SU-DHL-6 (cell line): ENCODE measurements around the gene ZNF805.

ENCODE experiments used
- H2AFZ ChIP-seq: fragments of 200-600 bp; sonication (generic); 2 replicates; pipeline ENCODE4 v1.6.1; 2014; ENCODE audit warnings: low read depth, mild to moderate bottlenecking, moderate library complexity, mixed read lengths, antibody characterized with exemption, low read length; ENCODE audit not compliant: severe bottlenecking
- H3F3A ChIP-seq: fragments of 200-600 bp; shearing (Covaris generic); 2 replicates; pipeline ENCODE4 v1.6.0; 2016; ENCODE audit warnings: antibody characterized with exemption, mild to moderate bottlenecking; ENCODE audit not compliant: insufficient read depth
- H3K27ac ChIP-seq: fragments of 200-600 bp; sonication (generic); 2 replicates; pipeline ENCODE4 v1.5.1; 2016; ENCODE audit warnings: low read depth, mild to moderate bottlenecking, low read length, moderate library complexity, mixed read lengths
- H3K27me3 ChIP-seq: fragments of 200-600 bp; sonication (generic), shearing (Covaris generic); 2 replicates; pipeline ENCODE4 v1.6.0; 2014; ENCODE audit warnings: mild to moderate bottlenecking, low read length
- H3K36me3 ChIP-seq: fragments of 200-600 bp; sonication (generic); 2 replicates; pipeline ENCODE4 v1.6.1; 2014; ENCODE audit warnings: mild to moderate bottlenecking, low read length, mixed read lengths
- H3K4me2 ChIP-seq: fragments of 300-600, 200-600 bp; shearing (Covaris generic), sonication (generic); 2 replicates; pipeline ENCODE4 v1.6.0; 2014; ENCODE audit warnings: low read length, low read depth, mild to moderate bottlenecking; ENCODE audit not compliant: poor library complexity, severe bottlenecking
- H3K4me3 ChIP-seq: fragments of 200-600 bp; sonication (generic); 2 replicates; pipeline ENCODE4 v1.5.1; 2014; ENCODE audit warnings: antibody characterized with exemption, low read length, mild to moderate bottlenecking, mixed read lengths; ENCODE audit not compliant: insufficient read depth, poor library complexity, severe bottlenecking
- H3K79me2 ChIP-seq: fragments of 200-600 bp; sonication (generic); 2 replicates; pipeline ENCODE4 v1.6.1; 2014; ENCODE audit warnings: mild to moderate bottlenecking, low read length, moderate library complexity; ENCODE audit not compliant: insufficient read depth
- H3K9ac ChIP-seq: fragments of 200-600 bp; sonication (generic); 2 replicates; pipeline ENCODE4 v1.7.0; 2014; ENCODE audit warnings: mild to moderate bottlenecking, low read length
- H3K9me2 ChIP-seq: fragments of 200-600 bp; sonication (generic); replicated peaks from 2 replicates; pipeline ENCODE4 v1.6.1; 2014; ENCODE audit warnings: low read length; ENCODE audit not compliant: insufficient read depth
- H3K9me3 ChIP-seq: fragments of 200-600 bp; sonication (generic); 2 replicates; pipeline ENCODE4 v1.6.1; 2014; ENCODE audit warnings: low read length, mixed read lengths; ENCODE audit not compliant: insufficient read depth
- H4K20me1 ChIP-seq: fragments of 200-600 bp; sonication (generic); 2 replicates; pipeline ENCODE4 v1.6.1; 2014; ENCODE audit warnings: low read depth, mild to moderate bottlenecking, antibody characterized with exemption, low read length, moderate library complexity, mixed read lengths
- EZH2phosphoT487 ChIP-seq: fragments of 200-600 bp; sonication (generic), shearing (Covaris generic); conservative IDR thresholded peaks from 2 replicates; pipeline ENCODE4 v1.6.1; 2018; ENCODE audit warnings: mild to moderate bottlenecking, antibody characterized with exemption, low read length, moderate library complexity, mixed read lengths
- TF ChIP-seq, protein P1 (sequence below): fragments of 200-600 bp; sonication (generic); IDR thresholded peaks from one replicate; pipeline ENCODE4 v1.5.1; 2017; ENCODE audit warnings: antibody characterized with exemption, mild to moderate bottlenecking, low read length, moderate library complexity; ENCODE audit not compliant: insufficient read depth, poor library complexity, severe bottlenecking

Gene ZNF805

DNA sequence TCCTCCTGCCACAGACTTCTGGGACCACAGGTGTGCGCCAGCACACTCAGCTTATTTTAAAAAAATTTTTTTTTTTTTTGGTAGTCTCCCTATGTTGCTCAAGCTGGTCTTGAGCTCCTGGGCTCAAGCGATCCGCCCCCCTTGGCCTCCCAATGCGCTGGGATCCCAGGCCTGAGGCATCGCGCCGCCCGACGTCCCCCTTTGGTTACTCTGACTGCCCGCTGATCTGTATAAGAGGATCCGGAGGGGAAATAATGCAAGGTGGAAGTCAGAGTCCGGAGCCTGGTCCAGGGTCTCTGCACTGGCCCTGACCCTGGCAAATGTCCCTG lies 486 bp upstream of the ZNF805 start:
- Histone ChIP-seq H3K36me3 (no peaks in the 10 kb centered on the region), H3F3A (no peaks in the 10 kb centered on the region), H2AFZ (peak overlapping the region; percentile 98), H3K79me2 (peaks cover 28% of the 10 kb centered on the region), H3K27ac (no peak overlapping the region), H3K9me3 (no peaks in the 10 kb centered on the region), H3K4me2 (peak overlapping the region; percentile 95), H3K9ac (no peak overlapping the region), H3K9me2 (no peaks in the 10 kb centered on the region), H3K27me3 (no peaks in the 10 kb centered on the region), H4K20me1 (no peaks in the 10 kb centered on the region), H3K4me3 (peak overlapping the region; percentile 91)
- no peak for TF ChIP-seq EZH2phosphoT487
- TF ChIP-seq, protein P1, sequence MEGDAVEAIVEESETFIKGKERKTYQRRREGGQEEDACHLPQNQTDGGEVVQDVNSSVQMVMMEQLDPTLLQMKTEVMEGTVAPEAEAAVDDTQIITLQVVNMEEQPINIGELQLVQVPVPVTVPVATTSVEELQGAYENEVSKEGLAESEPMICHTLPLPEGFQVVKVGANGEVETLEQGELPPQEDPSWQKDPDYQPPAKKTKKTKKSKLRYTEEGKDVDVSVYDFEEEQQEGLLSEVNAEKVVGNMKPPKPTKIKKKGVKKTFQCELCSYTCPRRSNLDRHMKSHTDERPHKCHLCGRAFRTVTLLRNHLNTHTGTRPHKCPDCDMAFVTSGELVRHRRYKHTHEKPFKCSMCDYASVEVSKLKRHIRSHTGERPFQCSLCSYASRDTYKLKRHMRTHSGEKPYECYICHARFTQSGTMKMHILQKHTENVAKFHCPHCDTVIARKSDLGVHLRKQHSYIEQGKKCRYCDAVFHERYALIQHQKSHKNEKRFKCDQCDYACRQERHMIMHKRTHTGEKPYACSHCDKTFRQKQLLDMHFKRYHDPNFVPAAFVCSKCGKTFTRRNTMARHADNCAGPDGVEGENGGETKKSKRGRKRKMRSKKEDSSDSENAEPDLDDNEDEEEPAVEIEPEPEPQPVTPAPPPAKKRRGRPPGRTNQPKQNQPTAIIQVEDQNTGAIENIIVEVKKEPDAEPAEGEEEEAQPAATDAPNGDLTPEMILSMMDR = no peak

DNA sequence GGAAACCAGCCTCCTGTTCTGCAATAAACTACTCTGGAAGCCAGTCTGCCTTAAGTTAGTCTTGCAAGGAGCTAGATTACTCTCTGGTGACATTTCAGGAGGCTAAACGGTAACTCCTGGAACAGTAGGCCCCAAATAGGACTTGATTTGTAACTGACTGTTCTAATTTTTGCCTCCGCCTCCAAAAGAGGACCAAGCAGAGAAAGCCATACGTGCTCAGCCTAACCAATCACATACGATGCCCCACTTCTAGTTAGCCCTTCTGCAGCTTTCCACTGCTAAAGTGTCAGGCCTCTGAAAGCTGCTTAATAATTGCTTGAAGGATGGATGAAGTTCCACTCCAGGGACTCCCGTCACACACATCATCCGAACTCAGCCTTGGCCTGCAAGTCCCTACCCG lies 744 bp downstream of the ZNF805 start:
- Histone ChIP-seq H3F3A (no peaks in the 10 kb centered on the region), H2AFZ (peak overlapping the region; percentile 98)

DNA sequence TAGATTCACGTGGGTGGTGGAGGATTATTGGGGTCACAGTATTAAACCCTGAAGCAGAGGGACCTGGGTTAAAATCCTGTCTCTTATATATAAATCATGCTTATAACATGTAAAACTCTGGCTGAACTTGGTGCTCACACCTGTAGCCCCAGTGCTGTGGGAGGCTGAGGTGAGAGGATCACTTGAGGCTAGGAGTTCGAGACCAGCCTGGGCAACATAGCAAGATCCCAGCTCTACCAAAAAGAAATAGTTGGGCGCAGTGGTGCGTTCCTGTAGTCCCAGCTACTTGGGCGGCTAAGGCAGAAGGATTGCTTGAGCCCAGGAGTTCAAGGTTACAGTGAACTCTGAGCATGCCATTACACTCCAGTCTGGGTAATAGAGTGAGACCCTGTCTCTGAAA lies 2.4 kb downstream of the ZNF805 start:
- Histone ChIP-seq H3K4me2 (no peak overlapping the region), H3K9ac (no peak overlapping the region), H3K36me3 (no peaks in the 10 kb centered on the region), H3K79me2 (peaks cover 28% of the 10 kb centered on the region), H3K4me3 (no peak overlapping the region), H3F3A (no peaks in the 10 kb centered on the region), H3K9me3 (no peaks in the 10 kb centered on the region), H4K20me1 (no peaks in the 10 kb centered on the region), H2AFZ (no peak overlapping the region), H3K9me2 (no peaks in the 10 kb centered on the region), H3K27ac (no peak overlapping the region), H3K27me3 (no peaks in the 10 kb centered on the region)
- TF ChIP-seq EZH2phosphoT487 = no peak
- TF ChIP-seq, protein P1 = no peak

More for the DNA sequence above, 744 bp downstream of the ZNF805 start:
- Histone ChIP-seq H3K79me2 (peaks cover 28% of the 10 kb centered on the region), H3K36me3 (no peaks in the 10 kb centered on the region), H3K4me3 (peak overlapping the region; percentile 91), H3K27me3 (no peaks in the 10 kb centered on the region), H3K9ac (peak overlapping the region; percentile 90), H4K20me1 (no peaks in the 10 kb centered on the region), H3K9me2 (no peaks in the 10 kb centered on the region), H3K9me3 (no peaks in the 10 kb centered on the region), H3K4me2 (peak overlapping the region; percentile 95), H3K27ac (peak overlapping the region; percentile 58; the same call in 1 of the 2 replicates)
- no peak for TF ChIP-seq EZH2phosphoT487
- TF ChIP-seq, protein P1 = no peak
